ENCODE results near the gene SCN1B.

Gene SCN1B

GRCh38 chr19:35015270-35015953 is 14.9 kb upstream of the SCN1B start:
- H3K4me2 ChIP-seq (ENCODE audit: low read depth, low read length, poor library complexity, severe bottlenecking), result no peak overlapping the region

GRCh38 chr19:35015954-35016351 is 14.3 kb upstream of the SCN1B start:
- Histone ChIP-seq H3K4me2 (ENCODE audit: low read depth, low read length, poor library complexity, severe bottlenecking) (no peak overlapping the region), H3K27me3 (ENCODE audit: insufficient read depth, low read length, poor library complexity, severe bottlenecking) (no peaks in the 10 kb centered on the region), H3K9me3 (ENCODE audit: insufficient read depth, low read depth, low read length) (no peaks in the 10 kb centered on the region), H3K4me3 (ENCODE audit: low read length, poor library complexity, severe bottlenecking) (no peak overlapping the region), H3K9ac (ENCODE audit: low read depth, low read length, poor library complexity, severe bottlenecking) (no peak overlapping the region), H3K36me3 (ENCODE audit: insufficient read depth, low read length) (peaks cover 68% of the 10 kb centered on the region; the same call in 1 of the 2 replicates), H3K4me1 (ENCODE audit: insufficient read depth, low read length, poor library complexity, severe bottlenecking) (peaks cover 16% of the 10 kb centered on the region), H3K9me2 (replicated peaks; ENCODE audit: low read depth, low read length) (no peaks in the 10 kb centered on the region), H4K20me1 (ENCODE audit: insufficient read depth, low read length, poor library complexity, severe bottlenecking) (peaks cover 12% of the 10 kb centered on the region), H3F3A (ENCODE audit: low read depth) (no peaks in the 10 kb centered on the region), H3K79me2 (ENCODE audit: insufficient read depth, low read length) (no peaks in the 10 kb centered on the region), H2AFZ (ENCODE audit: low read length) (no peak overlapping the region)
- no peak for TF ChIP-seq EZH2phosphoT487 (IDR thresholded peaks at IDR 0.05; ENCODE audit: borderline replicate concordance)
- TF ChIP-seq, protein P1, sequence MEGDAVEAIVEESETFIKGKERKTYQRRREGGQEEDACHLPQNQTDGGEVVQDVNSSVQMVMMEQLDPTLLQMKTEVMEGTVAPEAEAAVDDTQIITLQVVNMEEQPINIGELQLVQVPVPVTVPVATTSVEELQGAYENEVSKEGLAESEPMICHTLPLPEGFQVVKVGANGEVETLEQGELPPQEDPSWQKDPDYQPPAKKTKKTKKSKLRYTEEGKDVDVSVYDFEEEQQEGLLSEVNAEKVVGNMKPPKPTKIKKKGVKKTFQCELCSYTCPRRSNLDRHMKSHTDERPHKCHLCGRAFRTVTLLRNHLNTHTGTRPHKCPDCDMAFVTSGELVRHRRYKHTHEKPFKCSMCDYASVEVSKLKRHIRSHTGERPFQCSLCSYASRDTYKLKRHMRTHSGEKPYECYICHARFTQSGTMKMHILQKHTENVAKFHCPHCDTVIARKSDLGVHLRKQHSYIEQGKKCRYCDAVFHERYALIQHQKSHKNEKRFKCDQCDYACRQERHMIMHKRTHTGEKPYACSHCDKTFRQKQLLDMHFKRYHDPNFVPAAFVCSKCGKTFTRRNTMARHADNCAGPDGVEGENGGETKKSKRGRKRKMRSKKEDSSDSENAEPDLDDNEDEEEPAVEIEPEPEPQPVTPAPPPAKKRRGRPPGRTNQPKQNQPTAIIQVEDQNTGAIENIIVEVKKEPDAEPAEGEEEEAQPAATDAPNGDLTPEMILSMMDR (conservative IDR thresholded peaks at IDR 0.05; ENCODE audit: low read length), result no peak

More at GRCh38 chr19:35015270-35015953, 14.9 kb upstream of the SCN1B start:
- Histone ChIP-seq H3K4me1 (ENCODE audit: insufficient read depth, low read length, poor library complexity, severe bottlenecking) (peaks cover 16% of the 10 kb centered on the region), H3K79me2 (ENCODE audit: insufficient read depth, low read length) (no peaks in the 10 kb centered on the region), H2AFZ (ENCODE audit: low read length) (no peak overlapping the region), H3K4me3 (ENCODE audit: low read length, poor library complexity, severe bottlenecking) (no peak overlapping the region), H4K20me1 (ENCODE audit: insufficient read depth, low read length, poor library complexity, severe bottlenecking) (peaks cover 12% of the 10 kb centered on the region), H3K9ac (ENCODE audit: low read depth, low read length, poor library complexity, severe bottlenecking) (no peak overlapping the region), H3K9me2 (replicated peaks; ENCODE audit: low read depth, low read length) (no peaks in the 10 kb centered on the region), H3F3A (ENCODE audit: low read depth) (no peaks in the 10 kb centered on the region), H3K36me3 (ENCODE audit: insufficient read depth, low read length) (peaks cover 69% of the 10 kb centered on the region; the same call in 1 of the 2 replicates), H3K9me3 (ENCODE audit: insufficient read depth, low read depth, low read length) (no peaks in the 10 kb centered on the region), H3K27me3 (ENCODE audit: insufficient read depth, low read length, poor library complexity, severe bottlenecking) (no peaks in the 10 kb centered on the region)
- TF ChIP-seq, protein P1 (conservative IDR thresholded peaks at IDR 0.05; ENCODE audit: low read length), result no peak
- TF ChIP-seq EZH2phosphoT487 (IDR thresholded peaks at IDR 0.05; ENCODE audit: borderline replicate concordance), result no peak

DNA sequence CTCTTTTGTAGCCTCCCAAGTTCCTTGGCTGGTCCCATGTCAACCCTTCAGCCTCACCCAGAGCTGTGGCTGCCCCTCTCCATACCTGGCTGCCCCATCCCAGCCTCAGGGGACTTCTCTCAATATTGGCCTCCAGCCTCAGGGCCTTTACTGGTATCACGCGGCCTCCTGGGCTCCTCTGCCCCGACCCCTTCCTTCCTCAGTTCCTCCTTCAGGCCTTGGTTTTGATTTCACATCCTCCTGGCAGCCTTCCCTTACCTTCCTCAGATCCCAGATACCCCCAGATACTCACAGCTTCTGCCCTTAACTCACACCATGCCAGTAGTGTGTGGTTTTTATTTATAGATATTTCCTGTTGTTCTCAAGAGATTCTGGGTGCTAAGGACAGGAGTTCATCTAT is 12.8 kb upstream of the SCN1B start:
- TF ChIP-seq EZH2phosphoT487 (IDR thresholded peaks at IDR 0.05; ENCODE audit: borderline replicate concordance), result no peak
- TF ChIP-seq, protein P1 (conservative IDR thresholded peaks at IDR 0.05; ENCODE audit: low read length), result no peak
- H3K4me3 ChIP-seq (ENCODE audit: low read length, poor library complexity, severe bottlenecking), result no peak overlapping the region
- H3K4me2 ChIP-seq (ENCODE audit: low read depth, low read length, poor library complexity, severe bottlenecking), result no peak overlapping the region
- H3F3A ChIP-seq (ENCODE audit: low read depth), result no peaks in the 10 kb centered on the region
- H3K9ac ChIP-seq (ENCODE audit: low read depth, low read length, poor library complexity, severe bottlenecking), result no peak overlapping the region
- H3K79me2 ChIP-seq (ENCODE audit: insufficient read depth, low read length), result no peaks in the 10 kb centered on the region
- no peak overlapping the region for H2AFZ ChIP-seq (ENCODE audit: low read length)
- peaks cover 12% of the 10 kb centered on the region for H4K20me1 ChIP-seq (ENCODE audit: insufficient read depth, low read length, poor library complexity, severe bottlenecking)
- H3K27me3 ChIP-seq (ENCODE audit: insufficient read depth, low read length, poor library complexity, severe bottlenecking), result no peaks in the 10 kb centered on the region
- H3K9me3 ChIP-seq (ENCODE audit: insufficient read depth, low read depth, low read length), result no peaks in the 10 kb centered on the region
- H3K9me2 ChIP-seq (replicated peaks; ENCODE audit: low read depth, low read length), result no peaks in the 10 kb centered on the region
- peaks cover 16% of the 10 kb centered on the region for H3K4me1 ChIP-seq (ENCODE audit: insufficient read depth, low read length, poor library complexity, severe bottlenecking)
- H3K36me3 ChIP-seq (ENCODE audit: insufficient read depth, low read length), result peaks cover 69% of the 10 kb centered on the region; the same call in 1 of the 2 replicates
